GM18951 (cell line): Measurements from ENCODE around the gene CHAC2.
A peak's percentile ranks its signal among the peaks of the same experiment; 100 is the strongest.
"Not testable (repeated sequence)": the region's sequence is repeated elsewhere in the genome, so short reads cannot be mapped to it uniquely, and the experiment has no call there.

Experiments used
- POLR2A ChIP-seq: IDR thresholded peaks from 4 replicates; pipeline ENCODE4 v1.6.1; 2011; ENCODE audit warnings: mild to moderate bottlenecking; ENCODE audit not compliant: insufficient read length, insufficient read depth; ENCODE audit errors: extremely low read depth
- in situ Hi-C: fragments of 300-500 bp; cut with MboI; formaldehyde crosslinking; loops from one replicate; pipeline ENCODE4 v1.12.0; 2022; ENCODE audit warnings: low sequenced_read_pairs, mixed read lengths, inconsistent platforms; ENCODE audit not compliant: unreplicated experiment

The CHAC2 gene

DNA sequence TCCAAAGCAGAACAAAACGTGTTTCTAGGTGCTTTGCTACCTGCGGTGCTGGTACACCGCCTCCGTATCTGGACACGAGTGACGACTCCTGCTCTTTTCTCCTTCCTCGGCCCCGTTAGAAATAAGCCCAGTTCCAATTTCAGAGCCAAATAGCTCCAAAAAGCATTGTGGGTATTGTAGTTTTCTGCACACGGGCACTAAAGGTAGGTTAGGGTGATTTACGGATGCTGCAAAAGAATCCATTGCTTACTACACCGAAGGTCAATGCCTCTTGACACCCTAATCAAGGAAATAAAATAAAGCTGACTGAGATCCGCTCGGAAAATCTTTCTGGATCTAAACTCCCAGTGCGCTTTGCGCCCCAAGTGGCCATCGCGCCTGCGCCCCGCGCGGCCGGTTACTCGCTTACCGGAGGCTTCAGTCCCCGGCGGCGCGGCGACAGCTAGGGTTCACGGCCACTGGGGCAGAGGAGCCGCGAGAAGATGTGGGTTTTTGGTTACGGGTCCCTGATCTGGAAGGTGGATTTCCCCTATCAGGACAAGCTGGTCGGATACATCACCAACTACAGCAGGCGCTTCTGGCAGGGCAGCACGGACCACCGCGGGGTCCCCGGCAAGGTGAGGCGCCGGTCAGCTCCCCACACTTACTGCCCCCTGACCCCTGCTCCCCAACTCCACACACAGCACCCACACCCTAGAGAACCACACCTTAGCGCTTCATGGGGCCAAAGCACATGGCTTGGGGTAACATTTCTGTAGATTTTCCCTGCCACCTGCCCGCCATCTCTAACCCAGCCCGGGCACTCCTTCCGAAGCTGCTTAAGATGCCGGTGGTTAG lies at the start of gene CHAC2:
Gene CHAC2, plus strand, starts transcription at position 400 of the 837 bp plus-strand sequence. Its CDS starts 83 bp downstream, at position 483.
- in situ Hi-C loops, result no loop called here
- peak; percentile 83 for TF ChIP-seq POLR2A

- in situ Hi-C loops, result not testable (repeated sequence)
Measured at GRCh38 chr2:53720944-53721343, 46.7 kb upstream of the CHAC2 start.

DNA sequence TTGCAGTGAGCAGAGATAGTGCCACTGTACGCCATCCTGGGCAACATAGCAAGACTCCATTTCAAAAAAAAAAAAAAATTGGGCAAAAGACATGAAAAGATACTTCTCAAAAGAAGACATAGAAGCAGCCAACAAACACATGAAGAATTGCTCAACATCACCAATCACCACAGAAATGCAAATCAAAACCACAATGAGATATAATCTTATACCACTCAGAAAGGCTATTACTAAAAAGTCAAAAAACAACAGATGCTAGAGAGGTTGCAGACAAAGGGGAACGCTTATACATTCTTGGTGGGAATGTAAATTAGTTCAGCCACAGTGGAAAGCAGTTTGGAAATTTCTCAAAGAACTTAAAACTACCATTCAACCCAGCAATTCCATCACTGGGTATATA lies 43.1 kb upstream of the CHAC2 start:
- in situ Hi-C loops, result no loop called here
- TF ChIP-seq POLR2A, result no peak

DNA sequence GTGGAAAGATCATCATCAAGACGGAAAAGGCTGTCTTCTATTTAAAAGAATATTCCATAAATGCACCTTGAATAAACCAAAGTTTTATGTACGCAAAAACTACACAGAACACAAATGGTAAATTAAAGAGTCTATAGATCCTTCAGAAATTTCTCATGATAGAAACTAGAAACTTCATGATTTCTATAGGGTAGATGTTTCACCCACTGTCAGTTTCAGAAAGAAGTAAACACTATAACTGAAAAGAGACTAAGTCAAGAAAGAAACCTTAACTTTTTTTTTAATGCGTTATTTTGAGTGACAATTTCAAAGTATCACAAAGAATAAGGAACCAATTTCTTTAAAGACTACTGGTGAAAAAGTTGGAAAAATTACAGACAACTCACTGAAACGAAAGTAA lies 41.9 kb upstream of the CHAC2 start:
- in situ Hi-C loops, result no loop called here
- TF ChIP-seq POLR2A, result no peak

DNA sequence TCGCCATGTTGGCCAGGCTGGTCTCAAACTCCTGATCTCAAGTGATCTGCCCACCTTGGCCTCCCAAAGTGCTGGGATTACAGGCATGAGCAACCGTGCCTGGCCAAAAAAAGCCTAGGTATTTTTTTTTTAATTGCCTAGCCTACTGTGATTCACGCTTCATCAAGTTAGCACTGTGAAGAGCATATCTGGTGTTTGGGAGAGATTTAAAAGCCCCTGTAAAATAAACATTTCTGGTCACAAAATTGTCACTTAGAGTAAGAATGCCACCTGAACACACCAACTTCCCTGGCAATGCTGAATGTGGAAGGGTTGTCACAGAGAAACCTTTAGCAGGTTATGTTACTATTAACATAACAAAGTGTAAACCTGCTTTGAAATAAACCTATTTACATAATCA lies 39.7 kb upstream of the CHAC2 start:
- no peak for TF ChIP-seq POLR2A
- in situ Hi-C loops, result no loop called here

GRCh38 chr2:53729143-53729762 lies 38.4 kb upstream of the CHAC2 start:
- in situ Hi-C loops, result no loop called here
- TF ChIP-seq POLR2A, result no peak

DNA sequence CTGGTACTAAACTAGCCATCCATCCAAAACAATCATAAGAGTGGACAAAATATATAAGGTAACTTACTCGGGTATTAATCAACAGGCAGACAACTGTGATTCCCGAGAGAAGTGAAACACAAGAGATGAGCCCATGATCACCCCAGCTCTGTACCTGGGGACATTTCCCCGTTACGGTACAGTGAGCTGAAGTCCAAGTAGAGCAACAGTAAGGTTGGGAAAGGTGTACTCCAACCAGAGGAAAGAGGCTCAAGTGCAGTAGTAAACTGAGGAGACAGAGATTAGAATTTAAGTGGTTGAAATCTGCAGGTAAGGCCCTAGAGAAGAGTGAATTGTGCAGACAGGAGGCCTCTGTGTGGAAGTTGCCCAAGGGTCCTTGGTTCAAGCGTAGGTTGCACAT lies 30.5 kb upstream of the CHAC2 start:
- TF ChIP-seq POLR2A, result no peak
- in situ Hi-C loops, result no loop called here

DNA sequence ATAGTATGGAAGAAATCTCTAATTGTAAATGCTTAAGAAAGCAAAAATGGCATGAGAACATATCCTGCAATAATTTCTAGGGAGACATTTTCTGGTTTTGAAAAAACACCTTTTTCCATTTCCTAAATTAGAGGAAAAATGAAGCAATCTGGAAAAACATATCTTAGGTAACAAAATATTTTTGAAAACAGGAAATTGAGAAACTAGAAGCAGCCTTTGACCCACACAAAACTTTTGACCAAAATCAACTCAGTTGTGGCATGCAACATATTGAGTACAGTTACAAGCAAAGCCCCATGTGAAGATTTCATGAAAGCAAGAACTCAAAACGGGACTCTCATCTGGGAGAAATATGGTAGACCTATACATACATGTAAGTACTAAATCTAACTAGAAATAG lies 28.6 kb upstream of the CHAC2 start:
- no peak for TF ChIP-seq POLR2A
- in situ Hi-C loops, result no loop called here

DNA sequence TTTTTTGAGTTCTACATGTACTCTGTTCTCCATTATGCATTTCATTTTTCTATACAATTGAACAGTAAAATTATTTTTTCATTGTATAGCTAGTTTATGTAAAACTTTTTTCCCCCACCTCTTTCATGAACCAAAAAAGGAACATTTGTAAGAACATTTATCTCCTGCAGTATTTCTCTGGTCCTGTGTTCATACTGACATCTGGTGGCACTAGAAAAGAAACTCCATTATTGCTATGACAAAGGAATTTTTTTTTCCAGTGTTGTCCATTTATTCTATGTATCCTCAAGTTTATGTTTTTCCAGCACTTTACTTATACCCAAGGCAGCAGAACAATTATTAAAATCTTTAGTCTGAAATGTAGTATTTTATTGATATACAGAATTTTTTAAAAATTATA lies 27.4 kb upstream of the CHAC2 start:
- TF ChIP-seq POLR2A, result no peak
- in situ Hi-C loops, result no loop called here

GRCh38 chr2:53744395-53745065 lies 23.1 kb upstream of the CHAC2 start:
- in situ Hi-C loops, result no loop called here
- TF ChIP-seq POLR2A, result no peak

DNA sequence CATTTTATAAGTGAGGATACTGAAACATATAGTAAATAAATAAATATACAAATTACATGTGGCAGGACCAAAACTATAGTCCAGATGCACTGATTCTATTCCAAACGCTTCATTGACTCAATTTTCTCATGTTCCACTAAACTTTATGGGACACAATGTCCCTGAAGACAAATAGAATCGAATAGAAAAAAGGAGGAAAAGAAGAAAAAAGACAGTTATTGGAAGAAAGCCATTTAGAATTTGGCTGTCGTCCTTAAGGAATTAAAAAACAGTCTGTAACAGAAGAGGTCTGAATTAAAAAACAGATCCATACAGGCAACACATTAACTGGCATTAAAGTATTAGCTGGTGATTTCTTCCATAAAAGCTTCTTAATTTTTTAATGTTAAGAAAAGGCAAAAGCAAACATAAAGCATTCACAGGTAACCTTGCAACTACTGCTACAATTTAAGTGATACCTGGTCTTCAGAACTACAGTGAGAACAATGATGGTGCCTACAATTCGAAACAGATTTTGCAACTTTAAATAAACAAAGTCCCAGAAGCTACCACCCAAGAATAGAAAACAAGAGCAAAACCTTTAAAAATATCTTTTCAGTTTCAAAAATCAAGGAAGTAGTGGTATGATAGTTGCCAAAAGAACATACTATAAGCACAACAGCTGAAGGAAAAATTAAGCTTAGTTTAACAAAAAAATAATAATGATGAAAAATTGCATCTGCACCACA lies 17.4 kb upstream of the CHAC2 start:
- no peak for TF ChIP-seq POLR2A
- in situ Hi-C loops, result no loop called here

- in situ Hi-C loops, result no loop called here
- TF ChIP-seq POLR2A, result no peak
Measured at GRCh38 chr2:53751728-53752127, 15.9 kb upstream of the CHAC2 start.

GRCh38 chr2:53752385-53752784 lies 15.2 kb upstream of the CHAC2 start:
- TF ChIP-seq POLR2A, result no peak
- in situ Hi-C loops, result no loop called here

GRCh38 chr2:53753041-53753440 lies 14.6 kb upstream of the CHAC2 start:
- in situ Hi-C loops, result no loop called here
- TF ChIP-seq POLR2A, result no peak

DNA sequence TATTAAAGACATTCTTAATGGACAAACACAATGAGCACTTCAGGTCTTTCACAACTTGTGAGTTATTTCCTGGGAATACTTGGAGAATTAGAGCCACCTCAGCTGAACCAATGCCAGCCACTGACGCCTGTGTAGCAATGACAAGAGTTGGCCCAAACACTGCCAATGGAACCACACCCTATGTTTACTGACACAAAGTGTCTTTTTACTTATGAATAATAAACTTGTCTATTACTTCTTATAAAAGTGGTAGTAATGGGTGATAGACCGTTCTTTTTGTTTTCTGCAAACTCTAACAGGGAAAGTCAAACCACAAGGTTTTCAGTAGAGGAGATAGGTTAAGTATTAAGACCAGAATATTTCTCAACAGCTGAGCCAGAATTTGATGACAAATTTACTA lies 12.5 kb upstream of the CHAC2 start:
- in situ Hi-C loops, result no loop called here
- no peak for TF ChIP-seq POLR2A
